AG08395 (cell line): Measurements from ENCODE around the gene LRRC56.

Source experiments
- DNase-seq: peaks from one replicate; pipeline ENCODE4 v3.0.0; 2012; ENCODE audit warnings: mixed read lengths, low spot score

Gene LRRC56

GRCh38 chr11:539971-540481 is 2.7 kb downstream of the LRRC56 start:
- no peak for DNase-seq

GRCh38 chr11:540583-541432 is 3.5 kb downstream of the LRRC56 start:
- no peak for DNase-seq

- no peak for DNase-seq
Measured at GRCh38 chr11:541433-541885, 4.1 kb downstream of the LRRC56 start.

- DNase-seq, result no peak
Measured at GRCh38 chr11:544817-545166, 7.5 kb downstream of the LRRC56 start.

- DNase-seq, result no peak
Measured at GRCh38 chr11:545171-545570, 7.8 kb downstream of the LRRC56 start.

GRCh38 chr11:548700-549603 is 11.6 kb downstream of the LRRC56 start:
- no peak for DNase-seq

GRCh38 chr11:550021-550745 is 12.9 kb downstream of the LRRC56 start:
- no peak for DNase-seq

GRCh38 chr11:550746-551085 is 13.4 kb downstream of the LRRC56 start:
- no peak for DNase-seq

GRCh38 chr11:551131-551530 is 13.8 kb downstream of the LRRC56 start:
- DNase-seq, result no peak

- no peak for DNase-seq
Measured at GRCh38 chr11:551596-551995, 14.3 kb downstream of the LRRC56 start.

GRCh38 chr11:553083-553987 is 16.0 kb downstream of the LRRC56 start:
- DNase-seq, result no peak

GRCh38 chr11:553988-554340 is 16.6 kb downstream of the LRRC56 start:
- DNase-seq, result no peak

GRCh38 chr11:554428-555226 is 17.3 kb downstream of the LRRC56 start:
- peak; percentile 49 for DNase-seq

- DNase-seq, result no peak
Measured at GRCh38 chr11:555227-555779, 18.0 kb downstream of the LRRC56 start.

- DNase-seq, result no peak
Measured at GRCh38 chr11:555780-556661, 18.7 kb downstream of the LRRC56 start.

- DNase-seq, result no peak
Measured at GRCh38 chr11:556662-557256, 19.4 kb downstream of the LRRC56 start.

- DNase-seq, result no peak
Measured at GRCh38 chr11:557328-558132, 20.2 kb downstream of the LRRC56 start.

GRCh38 chr11:558503-558902 is 21.2 kb downstream of the LRRC56 start:
- DNase-seq, result no peak
